NCI-H2196 treated with DMSO at 0.1 percent for 48 hours (cell line): Measurements from ENCODE around the gene LPP.

Experiments
- DNase-seq: peaks from one replicate; lab custom pipeline; 2025; ENCODE audit not compliant: unreplicated experiment; lab: John Stamatoyannopoulos, UW

The LPP gene

DNA sequence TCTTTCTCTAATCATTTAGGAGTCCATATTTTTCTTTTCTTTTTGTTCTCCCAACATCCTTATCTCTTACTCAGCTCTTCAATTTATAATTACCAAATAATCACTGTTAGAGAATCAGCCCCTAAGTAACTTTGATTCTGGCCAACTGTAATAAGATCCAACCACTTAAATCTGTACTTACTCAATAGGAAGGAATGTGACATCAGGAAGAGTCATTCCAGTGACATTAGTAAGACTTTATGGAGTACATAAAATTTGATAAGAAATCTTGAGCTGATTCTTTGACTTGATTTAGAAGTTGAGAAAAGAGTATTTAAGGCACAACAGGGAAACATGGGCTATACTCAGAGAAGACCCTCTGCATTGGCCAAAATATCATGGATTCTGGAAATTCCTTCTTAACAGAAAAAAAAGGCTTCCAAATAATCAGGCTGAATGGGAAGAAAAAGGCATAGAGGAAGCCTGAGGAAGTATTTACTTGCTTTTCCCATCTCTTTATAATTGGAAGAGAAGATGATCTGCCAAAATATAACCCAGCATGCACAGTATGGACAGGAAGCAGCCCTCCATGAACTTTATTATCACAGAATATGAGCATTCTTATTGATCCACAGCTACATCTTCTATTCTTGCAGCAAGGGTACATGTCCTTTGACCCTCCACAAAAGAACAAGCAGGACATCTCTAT, 728.1 kb downstream of the LPP start:
- DNase-seq = peak; percentile 13

GRCh38 chr3:188884299-188885043, 730.5 kb downstream of the LPP start:
- no peak for DNase-seq

- no peak for DNase-seq
Measured at GRCh38 chr3:188888321-188889053, 734.5 kb downstream of the LPP start.

DNA sequence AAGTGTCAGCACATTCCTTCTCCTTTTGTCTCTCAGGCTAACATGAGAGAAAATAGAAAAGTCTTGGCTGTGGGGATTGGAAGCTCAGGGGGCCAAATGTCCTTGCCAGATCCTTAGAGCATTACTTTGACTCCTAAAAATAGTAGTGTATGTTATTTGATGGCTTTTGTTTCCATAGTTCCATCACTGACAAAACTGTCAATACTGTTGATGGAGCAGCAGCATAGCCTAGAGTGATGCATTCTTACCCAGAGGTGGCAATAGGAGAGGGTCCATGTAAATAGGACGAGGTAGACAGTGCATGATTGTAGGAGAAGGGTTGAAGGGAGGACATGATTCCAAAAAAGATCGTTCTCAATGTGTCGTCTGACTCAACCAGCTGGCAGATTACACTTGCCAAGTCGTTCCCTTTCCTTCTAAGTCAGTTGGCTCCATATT, 735.1 kb downstream of the LPP start:
- DNase-seq = no peak

- no peak for DNase-seq
Measured at GRCh38 chr3:188890572-188891270, 736.8 kb downstream of the LPP start.

GRCh38 chr3:188899881-188900280, 745.9 kb downstream of the LPP start:
- DNase-seq = no peak

DNA sequence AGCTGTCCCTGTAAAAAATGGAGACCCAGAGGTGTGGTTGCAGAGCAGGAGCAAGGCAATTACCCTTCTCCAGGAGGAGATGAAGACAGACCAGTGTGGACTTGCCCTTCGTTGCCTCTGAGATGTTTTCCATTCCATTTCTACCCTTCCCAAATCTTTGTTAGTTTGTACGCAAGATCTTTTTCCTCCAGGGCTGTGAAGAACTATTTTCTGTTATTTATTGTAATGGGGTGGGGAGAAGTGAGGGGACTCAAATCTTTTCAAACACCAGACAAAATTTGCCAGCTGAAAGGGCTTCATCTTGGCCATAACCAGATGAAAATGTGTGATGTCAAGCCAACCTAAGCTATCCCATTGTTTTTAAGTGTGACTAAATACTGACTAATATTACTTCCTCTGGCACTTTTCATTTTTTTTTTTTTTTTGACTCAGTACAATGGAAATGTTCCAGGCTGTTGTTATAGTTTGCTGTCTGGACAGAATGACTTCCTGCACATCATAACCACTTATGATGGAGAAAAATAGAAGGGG, 746.5 kb downstream of the LPP start:
- DNase-seq = no peak

- DNase-seq = no peak
Measured at GRCh38 chr3:188901126-188901525, 747.2 kb downstream of the LPP start.

- no peak for DNase-seq
Measured at GRCh38 chr3:188901671-188902287, 747.8 kb downstream of the LPP start.

DNA sequence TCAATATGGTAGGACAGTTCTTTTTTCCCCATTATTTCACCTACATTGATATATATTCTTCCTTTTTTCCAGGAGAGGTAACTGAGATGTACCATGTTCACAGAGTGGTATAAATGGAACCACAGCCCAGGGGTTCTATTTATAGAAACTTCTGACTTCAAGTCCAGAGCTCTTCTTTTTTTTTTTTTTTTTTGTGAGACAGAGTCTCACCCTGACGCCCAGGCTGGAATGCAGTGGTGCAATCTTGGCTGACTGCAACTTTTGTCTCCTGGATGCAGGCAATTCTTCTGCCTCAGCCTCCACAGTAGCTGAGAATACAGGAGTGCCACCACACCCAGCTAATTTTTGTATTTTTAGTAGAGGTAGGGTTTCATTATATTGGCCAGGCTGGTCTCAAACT, 750.7 kb downstream of the LPP start:
- DNase-seq = no peak

GRCh38 chr3:188905547-188905946, 751.6 kb downstream of the LPP start:
- DNase-seq = no peak

GRCh38 chr3:188906236-188906635, 752.3 kb downstream of the LPP start:
- DNase-seq = no peak

DNA sequence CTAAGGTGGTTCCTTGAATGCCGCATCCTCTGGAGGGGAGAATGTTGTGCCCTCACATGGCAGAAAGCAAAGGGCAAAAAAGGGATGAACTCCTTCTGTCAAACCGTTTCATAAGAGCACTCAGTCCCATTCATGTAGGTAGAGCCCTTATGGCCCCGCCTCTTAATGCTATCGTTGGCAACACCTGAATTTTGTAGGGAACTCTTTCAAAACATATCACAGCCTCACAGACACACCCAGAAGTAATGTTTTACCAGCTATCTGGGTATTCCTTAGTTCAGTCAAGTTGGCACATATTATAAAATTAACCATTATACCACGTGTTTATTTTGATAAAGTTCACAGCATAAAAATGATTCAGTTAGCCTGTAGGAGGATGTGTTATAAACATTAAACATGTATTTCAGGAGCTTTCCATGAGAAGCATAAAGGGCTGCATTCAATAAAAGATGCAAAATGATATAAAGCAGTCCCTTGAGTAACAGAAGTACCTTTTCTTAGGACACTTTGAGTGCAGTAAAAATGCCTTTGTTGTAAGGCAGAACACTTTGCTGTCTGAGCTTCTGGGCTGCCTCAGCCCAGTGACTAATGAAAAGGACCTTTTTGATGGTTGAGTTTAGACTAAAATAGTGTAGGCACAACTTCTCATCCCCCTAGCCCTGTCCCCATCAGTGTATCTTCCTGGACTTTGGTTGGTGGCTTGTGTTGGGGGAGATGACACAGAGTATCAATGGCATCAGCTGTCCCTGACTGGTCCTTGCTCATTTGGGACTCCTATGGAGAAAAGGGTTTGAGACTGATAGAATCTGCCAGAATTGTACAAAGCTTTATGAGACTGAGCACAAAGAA, 754.3 kb downstream of the LPP start:
- DNase-seq = no peak

DNA sequence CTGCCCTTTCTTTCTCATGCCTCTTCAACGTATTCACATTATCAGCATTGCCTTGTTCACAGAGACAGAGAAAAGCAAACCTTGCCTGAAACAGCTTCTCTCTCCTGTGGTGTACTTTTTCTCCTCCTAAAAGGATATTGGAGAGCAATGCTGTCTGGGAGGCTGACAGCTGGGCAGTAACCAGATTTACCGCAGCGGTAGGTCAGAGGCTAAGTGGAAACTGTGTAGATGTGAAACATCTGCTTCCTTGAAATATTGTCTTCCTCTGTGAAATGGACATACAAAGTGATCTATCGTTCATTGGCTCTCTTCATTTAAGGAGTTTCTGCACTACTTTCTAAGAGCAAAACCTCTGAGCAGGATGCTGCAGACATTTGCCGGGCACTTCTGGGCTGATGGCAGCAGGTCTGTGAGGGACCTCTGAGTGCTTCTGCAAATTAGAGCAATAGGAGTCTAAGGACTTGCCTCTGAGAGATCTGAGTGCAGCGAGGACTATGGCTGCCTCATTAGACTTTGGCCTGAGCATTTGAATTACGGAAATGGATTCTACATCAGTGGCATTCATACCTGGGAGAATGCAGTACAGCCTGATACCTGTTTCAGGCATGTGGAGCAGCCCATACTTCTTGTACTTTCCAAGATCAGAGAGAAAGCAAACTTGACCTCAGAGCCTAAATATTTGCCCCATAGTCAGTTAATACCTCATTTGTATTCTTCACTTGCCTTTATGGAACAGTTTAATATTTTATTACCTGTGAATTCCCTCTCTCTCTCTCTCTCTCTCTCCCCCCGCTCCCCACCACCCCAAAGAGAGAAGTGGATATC, 757.3 kb downstream of the LPP start:
- DNase-seq = no peak

DNA sequence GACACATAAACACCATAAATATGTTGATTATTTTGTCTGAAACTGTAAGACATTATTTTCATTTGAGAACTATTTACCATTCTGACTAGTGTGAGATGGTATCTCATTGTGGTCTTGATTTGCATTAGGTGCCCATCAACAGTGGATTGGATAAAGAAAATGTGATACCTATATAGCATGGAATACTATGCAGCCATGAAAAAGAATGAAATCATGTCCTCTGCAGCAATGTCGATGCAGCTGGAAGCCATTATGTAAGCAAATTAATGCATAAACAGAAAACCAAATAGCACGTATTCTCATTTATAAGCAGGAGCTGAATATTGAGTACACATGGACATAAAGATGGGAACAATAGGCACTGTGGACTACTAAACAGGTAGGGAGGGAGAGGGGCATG, 759.1 kb downstream of the LPP start:
- DNase-seq = no peak

- DNase-seq = no peak
Measured at GRCh38 chr3:188914552-188914951, 760.6 kb downstream of the LPP start.

- no peak for DNase-seq
Measured at GRCh38 chr3:188915127-188915526, 761.2 kb downstream of the LPP start.

DNA sequence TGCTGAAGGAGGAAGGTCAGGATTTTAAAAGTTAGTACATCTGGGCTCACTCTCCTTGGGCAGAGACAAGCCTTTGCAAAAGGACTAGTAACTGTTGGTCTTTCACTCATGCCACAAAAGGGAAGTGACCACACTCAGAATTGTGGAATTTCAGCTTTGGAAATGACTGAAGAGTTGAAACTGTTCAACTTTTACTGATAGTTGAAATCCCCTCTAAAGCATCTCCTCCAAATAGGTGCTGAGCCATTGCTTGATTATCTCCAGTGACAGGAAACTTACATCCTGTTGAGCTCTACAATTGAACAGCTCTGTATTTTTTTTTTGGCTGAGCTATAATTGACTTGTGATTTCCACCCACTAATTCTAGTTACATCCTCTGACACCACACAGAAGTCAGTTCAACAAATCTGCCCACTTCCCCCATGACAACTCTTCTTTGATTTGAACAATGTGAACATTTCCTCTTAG, 763.0 kb downstream of the LPP start:
- DNase-seq = no peak

GRCh38 chr3:188918093-188918492, 764.1 kb downstream of the LPP start:
- DNase-seq = no peak
